Tibial nerve (tissue), 4 donors: Measurements from ENCODE around the gene UBE2O. TPM values are rescaled to one million over a fixed set of nuclear protein-coding genes. Genes with fewer than 3 reads are reported as not detected.

Experiments used
- DNase-seq, 2 donors: peaks; one replicate each; pipeline ENCODE4 v3.0.0-alpha.2; 2019; ENCODE audit warnings: low spot score in 2 of 2
- H3K27ac ChIP-seq, 4 donors: fragments of 200-600 bp; sonication (generic) in 3 of 4; one replicate each; pipeline ENCODE4 v1.5.1; 2017 to 2019; ENCODE audit warnings: mild to moderate bottlenecking in 1 of 4
- H3K27me3 ChIP-seq, 2 donors: fragments of 200-600 bp; sonication (generic) in 1 of 2; one replicate each; pipeline versions ENCODE4 v1.5.1 to v1.6.0; 2017 to 2019
- H3K36me3 ChIP-seq, 3 donors: fragments of 200-600 bp; sonication (generic); one replicate each; pipeline ENCODE4 v1.5.1; 2018 to 2019
- H3K4me1 ChIP-seq, 4 donors: fragments of 200-600 bp; sonication (generic) in 3 of 4; one replicate each; pipeline ENCODE4 v1.5.1; 2017 to 2019
- H3K4me3 ChIP-seq, 4 donors: fragments of 200-600 bp; sonication (generic) in 3 of 4; one replicate each; pipeline ENCODE4 v1.5.1; 2017 to 2019; ENCODE audit warnings: mild to moderate bottlenecking in 1 of 4, moderate library complexity in 1 of 4
- H3K9me3 ChIP-seq, 4 donors: fragments of 200-600 bp; sonication (generic) in 3 of 4; one replicate each; pipeline ENCODE4 v1.5.1; 2017 to 2019
- EP300 ChIP-seq, 2 donors: sonication (generic); formaldehyde crosslinking; IDR thresholded peaks; one replicate each; pipeline ENCODE4 v1.6.1; 2017; ENCODE audit warnings: antibody characterized with exemption in 2 of 2, mild to moderate bottlenecking in 1 of 2
- POLR2A ChIP-seq, 2 donors: fragments of 450-650 bp; IDR thresholded peaks; one replicate each; pipeline ENCODE4 v1.6.1; 2017; ENCODE audit warnings: antibody characterized with exemption in 2 of 2, mild to moderate bottlenecking in 2 of 2, moderate library complexity in 2 of 2
- WGBS, 2 donors: methylation state at CpG; one replicate each; pipeline ENCODE4 v1.1.5; 2018; 5-methylcytosine and 5-hydroxymethylcytosine counted together
- total RNA-seq, 4 donors: library from RNA; depleted of rRNA; stranded (reverse); fragments of >200 nt; gene quantifications; one replicate each; pipeline ENCODE4 v1.1.0, GENCODE V29; 2016
- TF ChIP-seq, protein P1 (sequence below), 5 experiments: fragments of 200-600 bp in 3 of 5; fragments of 450-650 bp in 2 of 5; sonication (generic) in 3 of 5; IDR thresholded peaks; one replicate each; pipeline ENCODE4 v1.5.1; 2016 to 2019; ENCODE audit warnings: antibody characterized with exemption in 5 of 5, mild to moderate bottlenecking in 3 of 5, moderate library complexity in 2 of 5

The UBE2O gene
- total RNA-seq = 10 to 100 TPM; 16.0 to 38.7 (median 20.7) TPM

DNA sequence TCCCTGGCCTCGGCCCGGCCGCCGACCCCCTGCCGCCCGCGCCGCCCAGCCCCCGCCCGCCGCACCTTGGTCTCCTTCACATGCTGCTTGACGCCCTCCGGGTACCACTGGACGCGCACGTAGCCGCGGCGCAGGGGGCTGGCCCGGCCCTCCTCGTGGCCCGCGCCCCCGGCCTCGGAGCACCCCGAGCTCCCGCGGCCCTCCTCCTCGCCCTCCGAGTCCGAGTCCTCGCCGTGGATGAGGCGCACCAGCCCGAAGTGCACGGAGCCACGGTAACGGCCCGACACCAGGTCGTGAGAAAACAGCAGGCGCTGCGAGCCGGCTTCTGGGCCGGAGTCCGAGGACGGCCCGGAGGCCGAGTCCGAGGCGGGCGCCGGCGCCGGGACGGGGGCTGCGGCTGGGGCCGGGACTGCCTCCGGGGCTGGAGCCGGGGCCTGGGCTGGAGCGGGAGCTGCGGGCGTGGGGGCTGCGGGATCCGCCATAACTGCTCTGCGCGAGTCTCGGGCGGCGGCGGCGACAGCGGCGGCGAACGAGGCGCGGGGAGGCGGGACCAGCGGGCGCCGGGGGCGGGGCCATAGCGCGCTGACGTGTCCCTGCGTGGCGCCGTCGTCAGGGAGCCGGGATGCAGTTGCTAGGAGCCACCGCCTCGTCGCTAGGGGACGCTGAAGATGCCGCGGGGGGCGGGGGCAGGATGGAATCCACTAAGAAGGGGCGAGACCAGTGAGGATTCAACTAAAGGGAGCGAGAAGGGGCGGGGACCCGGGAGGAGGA is at the start of gene UBE2O:
UBE2O (minus strand) TSS at position 493 of the 771 bp plus-strand sequence; CDS start at position 482, 11 bp downstream.
- TF ChIP-seq POLR2A (IDR thresholded peaks at IDR 0.05) = peak in 1 of 2 donors; percentile 71
- TF ChIP-seq, protein P1, sequence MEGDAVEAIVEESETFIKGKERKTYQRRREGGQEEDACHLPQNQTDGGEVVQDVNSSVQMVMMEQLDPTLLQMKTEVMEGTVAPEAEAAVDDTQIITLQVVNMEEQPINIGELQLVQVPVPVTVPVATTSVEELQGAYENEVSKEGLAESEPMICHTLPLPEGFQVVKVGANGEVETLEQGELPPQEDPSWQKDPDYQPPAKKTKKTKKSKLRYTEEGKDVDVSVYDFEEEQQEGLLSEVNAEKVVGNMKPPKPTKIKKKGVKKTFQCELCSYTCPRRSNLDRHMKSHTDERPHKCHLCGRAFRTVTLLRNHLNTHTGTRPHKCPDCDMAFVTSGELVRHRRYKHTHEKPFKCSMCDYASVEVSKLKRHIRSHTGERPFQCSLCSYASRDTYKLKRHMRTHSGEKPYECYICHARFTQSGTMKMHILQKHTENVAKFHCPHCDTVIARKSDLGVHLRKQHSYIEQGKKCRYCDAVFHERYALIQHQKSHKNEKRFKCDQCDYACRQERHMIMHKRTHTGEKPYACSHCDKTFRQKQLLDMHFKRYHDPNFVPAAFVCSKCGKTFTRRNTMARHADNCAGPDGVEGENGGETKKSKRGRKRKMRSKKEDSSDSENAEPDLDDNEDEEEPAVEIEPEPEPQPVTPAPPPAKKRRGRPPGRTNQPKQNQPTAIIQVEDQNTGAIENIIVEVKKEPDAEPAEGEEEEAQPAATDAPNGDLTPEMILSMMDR (IDR thresholded peaks at IDR 0.05) = peak; percentile 29 to 58 (median 48)
- TF ChIP-seq EP300 (IDR thresholded peaks at IDR 0.05) = no peak
- peak within 1 kb of the TSS; percentile 65 to 95 (median 71) for H3K4me3 ChIP-seq
- H3K9me3 ChIP-seq = no peaks in the 10 kb centered on the region
- H3K36me3 ChIP-seq = no peaks in the 10 kb centered on the region
- H3K27ac ChIP-seq = peak within 1 kb of the TSS in 3 of 4 donors; percentile 80 to 82 (median 80)
- peaks cover 0 to 14% (median 6%) of the 10 kb centered on the region in 4 donors for H3K4me1 ChIP-seq
- DNase-seq = peak; percentile 61 to 64
- 0 to 1% methylated on average over 11 to 80 of the region's 101 CpGs for WGBS, 2 donors
- H3K27me3 ChIP-seq = no peaks in the 10 kb centered on the region

GRCh38 chr17:76501827-76502307 is 48.9 kb upstream of the UBE2O start:
- Histone ChIP-seq H3K4me1 (peaks cover 0 to 62% (median 25%) of the 10 kb centered on the region in 4 donors), H3K9me3 (no peaks in the 10 kb centered on the region), H3K4me3 (peak overlapping the region in 3 of 4 donors; percentile 45 to 67 (median 51)), H3K27ac (peak overlapping the region; percentile 61 to 89 (median 84)), H3K36me3 (no peaks in the 10 kb centered on the region), H3K27me3 (no peaks in the 10 kb centered on the region)
- TF ChIP-seq EP300 (IDR thresholded peaks at IDR 0.05) (no peak), POLR2A (IDR thresholded peaks at IDR 0.05) (no peak)
- TF ChIP-seq, protein P1 (IDR thresholded peaks at IDR 0.05) = no peak
- DNase-seq = no peak
- 75 to 78% methylated on average over 11 of the region's 11 CpGs for WGBS, 2 donors

DNA sequence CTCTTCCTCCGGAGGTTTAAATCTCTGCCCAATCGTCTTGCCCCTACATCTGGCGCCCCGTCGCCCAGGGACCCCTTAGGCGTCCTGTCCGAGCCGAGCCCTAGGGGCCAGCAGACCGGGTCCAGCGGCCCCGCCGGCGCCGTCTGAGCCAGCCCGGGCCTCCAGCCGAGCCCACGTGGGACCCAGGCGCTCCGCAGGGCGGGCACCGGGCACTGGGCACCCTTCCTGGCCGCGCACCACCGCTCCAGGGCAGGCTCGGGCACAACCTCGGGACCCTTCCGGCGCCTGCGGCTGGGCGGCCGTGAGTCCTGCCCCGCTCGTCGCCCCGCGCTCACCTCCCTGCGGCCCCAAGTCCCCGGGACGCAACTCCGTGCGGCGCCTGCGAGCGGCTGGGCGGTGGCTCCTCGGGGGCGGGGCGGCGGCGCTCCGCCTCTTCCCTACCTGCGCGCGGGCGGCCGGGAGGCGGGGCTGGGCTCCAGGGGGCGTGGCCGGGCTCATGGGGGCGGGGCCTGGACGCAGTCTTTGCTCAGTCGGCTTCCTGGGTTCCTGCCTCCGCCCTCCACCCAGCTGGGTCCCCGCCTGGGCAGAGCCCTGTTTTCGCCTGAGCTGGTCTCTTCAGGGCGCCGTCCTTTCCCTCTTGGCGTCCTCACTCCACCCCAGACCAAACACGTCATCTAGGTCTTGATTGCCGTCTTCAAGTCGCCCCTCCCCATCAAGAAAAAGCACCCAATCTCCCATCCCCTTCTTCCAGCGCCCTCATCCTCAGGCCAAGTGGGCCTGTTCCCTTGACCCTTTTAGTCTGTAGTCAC is 48.3 kb upstream of the UBE2O start, which contains the start of gene RHBDF2:
RHBDF2 (minus strand) TSS at position 406 of the 809 bp plus-strand sequence. CDS start 19,899 bp downstream, outside the sequence.
- Histone ChIP-seq H3K4me1 (peaks cover 0 to 63% (median 25%) of the 10 kb centered on the region in 4 donors), H3K27ac (peak within 1 kb of the TSS; percentile 61 to 89 (median 84)), H3K36me3 (no peaks in the 10 kb centered on the region), H3K27me3 (no peaks in the 10 kb centered on the region), H3K4me3 (peak within 1 kb of the TSS; percentile 45 to 67 (median 49)), H3K9me3 (no peaks in the 10 kb centered on the region)
- 1 to 5% methylated on average over 15 to 26 of the region's 72 CpGs for WGBS, 2 donors
- DNase-seq = peak; percentile 77 to 79
- TF ChIP-seq EP300 (IDR thresholded peaks at IDR 0.05) = peak; percentile 32 to 68
- peak; percentile 69 to 84 for TF ChIP-seq POLR2A (IDR thresholded peaks at IDR 0.05)
- TF ChIP-seq, protein P1 (IDR thresholded peaks at IDR 0.05) = peak in 2 of 5 experiments; percentile 30 to 42

- Histone ChIP-seq H3K27ac (peak overlapping the region; percentile 61 to 89 (median 84)), H3K27me3 (no peaks in the 10 kb centered on the region), H3K36me3 (no peaks in the 10 kb centered on the region), H3K4me1 (peaks cover 0 to 66% (median 25%) of the 10 kb centered on the region in 4 donors), H3K9me3 (no peaks in the 10 kb centered on the region), H3K4me3 (peak overlapping the region; percentile 45 to 67 (median 49))
- no peak for DNase-seq
- no peak for TF ChIP-seq POLR2A (IDR thresholded peaks at IDR 0.05)
- TF ChIP-seq EP300 (IDR thresholded peaks at IDR 0.05) = no peak
- TF ChIP-seq, protein P1 (IDR thresholded peaks at IDR 0.05) = no peak
- WGBS, 2 donors = 17 to 33% methylated on average over 10 of the region's 10 CpGs
Measured at GRCh38 chr17:76500747-76501017, 47.7 kb upstream of the UBE2O start.
